AG04450 (cell line): Measurements from ENCODE around the gene APCDD1L. TPM values are rescaled to one million over a fixed set of nuclear protein-coding genes. Genes with fewer than 3 reads are reported as not detected.

ENCODE experiments used
- CTCF ChIA-PET: fragments of 300-600, 350-600 bp; formaldehyde crosslinking; extraction: SDS; loops from one replicate; lab custom pipeline; 2022; ENCODE audit warnings: antibody characterized with exemption, inconsistent platforms; lab: Charles Lee
- POLR2A ChIA-PET: fragments of 350-600 bp; formaldehyde crosslinking; extraction: SDS; loops from one replicate; lab custom pipeline; 2021; ENCODE audit warnings: antibody characterized with exemption, inconsistent platforms; lab: Yijun Ruan, JAX
- DNase-seq: peaks from one replicate; pipeline ENCODE4 v3.0.0-alpha.2; 2011; ENCODE audit warnings: low read depth, low spot score
- H3K27ac ChIP-seq: one replicate; pipeline ENCODE4 v1.5.1; 2012; ENCODE audit warnings: low read depth, low read length, control low read depth
- H3K27me3 ChIP-seq: one replicate; pipeline ENCODE4 v1.6.0; 2012; ENCODE audit warnings: low read length; ENCODE audit not compliant: control insufficient read depth, insufficient read depth
- H3K4me3 ChIP-seq: 2 replicates; pipeline ENCODE4 v1.5.1; 2011; ENCODE audit warnings: mild to moderate bottlenecking, low read depth, low read length, control low read depth
- H3K9me3 ChIP-seq: 2 replicates; pipeline ENCODE4 v1.5.1; 2012; ENCODE audit warnings: low read length; ENCODE audit not compliant: control insufficient read depth, insufficient read depth
- CTCF ChIP-seq: IDR thresholded peaks from 2 replicates; pipeline ENCODE4 v1.5.1; 2011; ENCODE audit warnings: low read depth, low read length, control low read depth, inconsistent platforms
- polyA plus RNA-seq: library from polyadenylated mRNA; depleted of rRNA; stranded (reverse); fragments of >200 nt; gene quantifications from 2 replicates; pipeline ENCODE4 v1.2.3, GENCODE V29; 2011

Gene APCDD1L
- polyA plus RNA-seq, 1 experiment, result 8.6 TPM

DNA sequence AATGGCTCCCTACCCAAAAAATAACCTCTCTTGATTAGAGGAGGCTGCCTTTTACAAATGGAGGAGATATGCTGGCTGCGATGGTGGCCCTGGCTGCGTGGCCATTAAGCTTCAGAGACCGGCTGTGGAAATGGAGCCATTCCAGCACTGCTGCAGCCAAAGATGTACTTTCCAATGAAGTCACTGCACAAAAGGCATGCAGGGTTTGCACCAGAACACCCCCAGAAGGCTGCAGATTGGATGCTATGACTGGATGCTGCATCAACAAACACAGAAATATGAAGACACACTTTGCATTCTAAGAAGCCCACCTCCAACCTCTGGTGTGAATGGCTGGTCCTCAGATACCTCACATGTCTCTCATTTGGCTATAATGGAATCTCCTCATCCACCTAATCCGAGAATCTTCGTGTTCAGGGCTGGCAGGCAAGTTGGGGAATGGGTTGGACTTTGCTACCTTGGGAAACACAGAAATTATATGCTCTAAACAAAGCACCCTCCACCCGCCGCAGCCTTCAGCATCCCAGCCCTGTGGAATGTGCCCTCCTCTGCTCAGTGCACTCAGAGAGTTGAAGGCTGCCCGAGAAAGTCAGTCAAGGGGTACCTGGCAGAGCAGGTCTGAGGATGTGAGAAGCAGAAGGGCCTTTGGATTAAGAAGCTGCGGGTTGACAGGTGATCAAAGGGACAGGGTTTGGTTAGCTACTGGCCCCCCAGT, 35.3 kb downstream of the APCDD1L start:
- H3K4me3 ChIP-seq, result no peak overlapping the region
- no peak for DNase-seq
- no peaks in the 10 kb centered on the region for H3K27me3 ChIP-seq
- TF ChIP-seq CTCF, result no peak
- no peak overlapping the region for H3K27ac ChIP-seq
- ChIA-PET POLR2A (interaction anchor here (0.7 kb wide), 1 partner anchor 211 kb away, joined by 4 read pairs; no protein-coding TSS in a partner anchor), CTCF (interaction anchor here (1.0 to 1.4 kb wide), 2 partner anchors 13 to 32 kb away, joined by 4 read pairs; no protein-coding TSS in a partner anchor)
- peaks cover 25% of the 10 kb centered on the region for H3K9me3 ChIP-seq

- H3K27me3 ChIP-seq, result no peaks in the 10 kb centered on the region
- DNase-seq, result no peak
- H3K9me3 ChIP-seq, result peaks cover 21% of the 10 kb centered on the region
- no peak overlapping the region for H3K4me3 ChIP-seq
- no peak for TF ChIP-seq CTCF
- H3K27ac ChIP-seq, result no peak overlapping the region
- ChIA-PET CTCF (interaction anchor here (0.5 kb wide), 1 partner anchor 16 kb away, joined by 4 read pairs; no protein-coding TSS in a partner anchor), POLR2A (no interaction called here)
These were observed 36.9 kb downstream of the APCDD1L start for GRCh38 chr20:58478141-58478805.

DNA sequence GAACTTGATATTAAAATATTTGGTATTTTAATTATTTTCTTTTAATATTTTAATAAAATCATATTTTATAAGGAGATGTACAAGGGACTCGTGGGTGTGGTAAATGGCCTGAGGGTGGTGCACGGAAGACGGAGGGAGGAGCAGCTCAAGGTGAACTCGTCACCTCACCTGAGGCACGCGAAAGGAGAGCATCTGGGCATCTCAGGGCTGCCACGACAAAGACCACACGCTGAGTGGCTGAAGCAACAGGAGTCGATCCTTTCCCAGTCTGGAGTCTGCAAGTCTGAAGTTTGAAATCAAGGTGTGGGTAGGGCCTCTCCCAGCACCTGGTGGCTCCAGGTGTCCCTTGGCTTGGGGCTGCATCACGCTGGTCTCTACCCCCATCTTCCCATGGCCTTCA, 39.7 kb downstream of the APCDD1L start:
- no peak for TF ChIP-seq CTCF
- POLR2A ChIA-PET, result no interaction called here

DNA sequence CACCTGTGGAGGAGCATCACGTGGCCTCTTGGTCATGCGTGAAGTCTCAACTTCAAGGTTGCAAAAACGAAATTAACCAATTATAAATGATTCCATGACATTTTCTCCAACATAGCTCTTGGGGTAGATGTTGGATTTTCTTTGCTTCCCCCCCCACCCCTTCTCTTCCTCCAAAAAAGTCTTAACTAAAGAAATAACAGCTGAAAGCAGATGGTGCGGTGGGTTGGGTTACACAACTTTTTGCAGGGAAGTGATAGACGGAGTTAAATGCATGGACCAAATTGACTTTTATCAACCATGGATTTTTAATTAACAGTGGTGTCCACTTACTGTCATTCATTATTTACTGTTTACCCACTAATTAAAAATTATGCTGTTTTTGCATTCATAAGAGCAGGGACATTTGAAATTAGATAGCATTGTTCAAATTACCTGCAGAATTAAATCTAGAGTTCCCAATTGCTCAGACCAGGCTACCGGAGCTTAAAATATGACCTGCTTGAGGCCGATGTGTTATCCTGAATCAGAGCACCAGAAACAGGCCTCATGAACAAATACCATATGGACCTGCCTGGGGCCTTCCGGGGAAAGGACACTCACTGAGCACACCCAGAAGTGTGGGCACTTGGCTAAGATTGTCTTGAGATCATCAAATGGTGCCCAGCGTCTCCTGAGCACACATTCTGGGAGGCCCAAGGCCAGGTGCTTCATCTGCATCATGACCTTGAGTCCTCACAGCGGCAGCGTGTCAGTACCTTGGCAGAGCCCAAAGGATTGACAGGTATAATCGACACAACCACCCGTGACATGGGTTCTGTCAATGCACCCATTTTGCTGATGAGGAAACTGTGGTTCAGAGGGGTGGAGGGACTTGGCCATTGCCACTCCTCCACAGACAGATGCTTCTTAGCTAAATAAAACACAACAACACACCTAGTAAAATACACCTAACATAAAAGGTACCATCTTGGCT, 41.5 kb downstream of the APCDD1L start:
- peaks cover 7% of the 10 kb centered on the region for H3K9me3 ChIP-seq
- no peak overlapping the region for H3K27ac ChIP-seq
- H3K4me3 ChIP-seq, result no peak overlapping the region
- no peaks in the 10 kb centered on the region for H3K27me3 ChIP-seq
- CTCF ChIA-PET, result no interaction called here
- DNase-seq, result no peak
- POLR2A ChIA-PET, result no interaction called here
- no peak for TF ChIP-seq CTCF

More for the DNA sequence above, 39.7 kb downstream of the APCDD1L start:
- Histone ChIP-seq H3K9me3 (peaks cover 8% of the 10 kb centered on the region), H3K27ac (no peak overlapping the region), H3K27me3 (no peaks in the 10 kb centered on the region), H3K4me3 (no peak overlapping the region)
- CTCF ChIA-PET, result no interaction called here
- DNase-seq, result no peak
